H1 (cell line): ENCODE measurements around the gene CHAD. TPM values are rescaled to one million over a fixed set of nuclear protein-coding genes. Genes with fewer than 3 reads are reported as not detected.

Experiments used
- CTCF ChIA-PET: fragments of 300-600 bp; sonication (Branson Sonifier 250); formaldehyde crosslinking; loops from one replicate; lab custom pipeline; 2021; ENCODE audit not compliant: partially characterized antibody; lab: Charles Lee
- POLR2A ChIA-PET: fragments of 300-600 bp; sonication (Branson Sonifier 250); formaldehyde crosslinking; loops from one replicate; lab custom pipeline; 2021; ENCODE audit warnings: inconsistent platforms; ENCODE audit not compliant: partially characterized antibody; lab: Charles Lee
- DNase-seq, 2 experiments: peaks; one replicate each; pipeline versions ENCODE4 v3.0.0 to v3.0.0-alpha.2; 2010 to 2022; ENCODE audit warnings: low spot score in 2 of 2, low read depth in 1 of 2, mixed read lengths in 1 of 2
- FAIRE-seq: peaks from 2 replicates; lab custom pipeline; 2011; peaks lifted over from hg19 to GRCh38; lab: Jason Lieb, UNC
- H2AFZ ChIP-seq: 2 replicates; pipeline ENCODE4 v1.8.1; 2012; ENCODE audit warnings: low read length, inconsistent platforms
- H2AK5ac ChIP-seq: 2 replicates; pipeline ENCODE4 v1.6.1; 2013; ENCODE audit warnings: low read depth, low read length
- H2BK120ac ChIP-seq: replicated peaks from 2 replicates; pipeline ENCODE3; 2013; ENCODE audit warnings: low read depth, low read length, inconsistent platforms
- H2BK12ac ChIP-seq: 2 replicates; pipeline ENCODE4 v1.6.1; 2013; ENCODE audit warnings: low read depth, low read length
- H2BK15ac ChIP-seq: 2 replicates; pipeline ENCODE4 v1.6.1; 2013; ENCODE audit warnings: low read length
- H2BK20ac ChIP-seq: 2 replicates; pipeline ENCODE4 v1.6.1; 2013; ENCODE audit warnings: low read length
- H2BK5ac ChIP-seq: 2 replicates; pipeline ENCODE4 v1.6.1; 2013; ENCODE audit warnings: low read depth, low read length
- H3K14ac ChIP-seq: 2 replicates; pipeline ENCODE4 v1.6.1; 2013; ENCODE audit warnings: inconsistent platforms; ENCODE audit not compliant: insufficient read length
- H3K18ac ChIP-seq: 2 replicates; pipeline ENCODE4 v1.6.1; 2013; ENCODE audit warnings: low read length; ENCODE audit errors: extremely low read depth
- H3K23ac ChIP-seq: 2 replicates; pipeline ENCODE4 v1.6.1; 2013; ENCODE audit warnings: inconsistent platforms; ENCODE audit not compliant: insufficient read length
- H3K23me2 ChIP-seq: 2 replicates; pipeline ENCODE4 v1.6.1; 2013; ENCODE audit warnings: low read depth, low read length
- H3K27ac ChIP-seq: 2 replicates; pipeline ENCODE4 v1.6.1; 2011; ENCODE audit warnings: low read depth, low read length, inconsistent platforms
- H3K27me3 ChIP-seq, 4 experiments: replicated peaks in 1 of 4; 1 replicate in 1 of 4; 2 replicates in 3 of 4; pipeline versions ENCODE4 v1.6.1 to v1.8.1; 2011 to 2013; ENCODE audit warnings: low read length in 3 of 4, mild to moderate bottlenecking in 3 of 4, inconsistent platforms in 2 of 4, mixed read lengths in 2 of 4, moderate library complexity in 1 of 4; ENCODE audit not compliant: control insufficient read depth in 3 of 4, insufficient read depth in 3 of 4; ENCODE audit errors: extremely low read depth in 1 of 4
- H3K36me3 ChIP-seq, 4 experiments: 2 replicates each; pipeline versions ENCODE4 v1.6.1 to v1.8.1; 2011 to 2013; ENCODE audit warnings: mild to moderate bottlenecking in 4 of 4, low read length in 3 of 4, moderate library complexity in 2 of 4, control low read depth in 1 of 4, inconsistent platforms in 1 of 4; ENCODE audit not compliant: insufficient read depth in 4 of 4, control insufficient read depth in 2 of 4
- H3K4ac ChIP-seq: replicated peaks from 2 replicates; pipeline ENCODE3; 2013; ENCODE audit warnings: low read length, low read depth, mixed read lengths, inconsistent platforms; ENCODE audit not compliant: insufficient read length
- H3K4me1 ChIP-seq, 4 experiments: replicated peaks in 1 of 4; 1 replicate in 1 of 4; 2 replicates in 3 of 4; pipeline versions ENCODE4 v1.6.1 to v1.8.1; 2011 to 2013; ENCODE audit warnings: low read length in 3 of 4, inconsistent platforms in 2 of 4, mixed read lengths in 1 of 4; ENCODE audit not compliant: insufficient read depth in 4 of 4, control insufficient read depth in 3 of 4
- H3K4me2 ChIP-seq, 2 experiments: 2 replicates each; pipeline versions ENCODE4 v1.6.1 to v1.8.1; 2011 to 2013; ENCODE audit warnings: low read depth in 2 of 2, low read length in 2 of 2, control low read depth in 1 of 2, inconsistent platforms in 1 of 2, mild to moderate bottlenecking in 1 of 2; ENCODE audit not compliant: insufficient read depth in 1 of 2
- H3K4me3 ChIP-seq, 4 experiments: fragments of 200-600, 300-600 bp in 1 of 4; sonication (generic), shearing (Covaris generic), sonication (Bioruptor Twin) in 1 of 4; 2 replicates each; pipeline versions ENCODE4 v1.5.1 to v1.8.1; 2011 to 2016; ENCODE audit warnings: low read length in 4 of 4, low read depth in 3 of 4, control low read depth in 2 of 4, inconsistent platforms in 2 of 4, mild to moderate bottlenecking in 2 of 4, mixed read lengths in 1 of 4, moderate library complexity in 1 of 4; ENCODE audit not compliant: insufficient read depth in 2 of 4; ENCODE audit errors: extremely low read depth in 1 of 4
- H3K56ac ChIP-seq: replicated peaks from 2 replicates; pipeline ENCODE3; 2013; ENCODE audit warnings: low read depth, mild to moderate bottlenecking, mixed read lengths, low read length, inconsistent platforms; ENCODE audit not compliant: insufficient read length
- H3K79me1 ChIP-seq: 2 replicates; pipeline ENCODE4 v1.6.1; 2013; ENCODE audit warnings: low read depth, low read length, control low read depth
- H3K79me2 ChIP-seq, 2 experiments: 2 replicates each; pipeline versions ENCODE4 v1.6.1 to v1.8.1; 2012 to 2013; ENCODE audit warnings: low read length in 2 of 2, mild to moderate bottlenecking in 2 of 2, inconsistent platforms in 1 of 2; ENCODE audit not compliant: insufficient read depth in 2 of 2, control insufficient read depth in 1 of 2
- H3K9ac ChIP-seq, 4 experiments: replicated peaks in 1 of 4; 1 replicate in 1 of 4; 2 replicates in 3 of 4; pipeline versions ENCODE4 v1.6.1 to v1.8.1; 2011 to 2013; ENCODE audit warnings: low read depth in 3 of 4, low read length in 3 of 4, control low read depth in 2 of 4, mild to moderate bottlenecking in 2 of 4, moderate library complexity in 2 of 4, inconsistent platforms in 1 of 4; ENCODE audit errors: extremely low read depth in 1 of 4
- H3K9me3 ChIP-seq, 2 experiments: 2 replicates each; pipeline versions ENCODE4 v1.6.1 to v1.8.1; 2012 to 2013; ENCODE audit warnings: mild to moderate bottlenecking in 2 of 2, moderate library complexity in 2 of 2, control low read depth in 1 of 2, inconsistent platforms in 1 of 2, low read depth in 1 of 2, low read length in 1 of 2, mixed read lengths in 1 of 2; ENCODE audit not compliant: insufficient read depth in 2 of 2
- H4K20me1 ChIP-seq, 2 experiments: replicated peaks in 1 of 2; 2 replicates each; pipeline versions ENCODE3 to v1.8.1; 2011 to 2013; ENCODE audit warnings: inconsistent platforms in 2 of 2, low read length in 2 of 2, mild to moderate bottlenecking in 1 of 2; ENCODE audit not compliant: insufficient read depth in 2 of 2, control insufficient read depth in 1 of 2
- H4K5ac ChIP-seq: 2 replicates; pipeline ENCODE4 v1.6.1; 2013; ENCODE audit warnings: low read length, low read depth, mixed read lengths, inconsistent platforms; ENCODE audit not compliant: insufficient read length
- H4K8ac ChIP-seq: 2 replicates; pipeline ENCODE4 v1.8.0; 2013; ENCODE audit warnings: mild to moderate bottlenecking, moderate library complexity, low read length, inconsistent platforms; ENCODE audit not compliant: insufficient read depth; ENCODE audit errors: extremely low read depth
- H4K91ac ChIP-seq: replicated peaks from 2 replicates; pipeline ENCODE3; 2013; ENCODE audit warnings: low read length, mixed read lengths, inconsistent platforms; ENCODE audit not compliant: insufficient read length
- CTCF ChIP-seq, 3 experiments: IDR thresholded peaks; 1 replicate in 2 of 3; 2 replicates in 1 of 3; pipeline versions ENCODE4 v1.5.1 to v1.6.1; 2011; ENCODE audit warnings: low read length in 3 of 3, mild to moderate bottlenecking in 3 of 3, inconsistent platforms in 2 of 3, low read depth in 1 of 3, moderate library complexity in 1 of 3; ENCODE audit not compliant: insufficient read depth in 1 of 3; ENCODE audit errors: control extremely low read depth in 1 of 3
- JUN ChIP-seq: IDR thresholded peaks from 2 replicates; pipeline ENCODE4 v1.6.1; 2011; ENCODE audit warnings: low read depth, mild to moderate bottlenecking, improper control_type of control experiment, low read length
- NANOG ChIP-seq: IDR thresholded peaks from 2 replicates; pipeline ENCODE4 v1.6.1; 2011; ENCODE audit warnings: low read length, low read depth, mild to moderate bottlenecking, inconsistent platforms; ENCODE audit not compliant: insufficient read depth, poor library complexity, severe bottlenecking
- POLR2AphosphoS5 ChIP-seq: IDR thresholded peaks from 2 replicates; pipeline ENCODE4 v1.6.1; 2011; ENCODE audit warnings: low read depth, low read length
- RAD21 ChIP-seq, 2 experiments: IDR thresholded peaks in 1 of 2; conservative IDR thresholded peaks in 1 of 2; 2 replicates each; pipeline ENCODE4 v1.6.1; 2011; ENCODE audit warnings: low read depth in 2 of 2, low read length in 2 of 2, improper control_type of control experiment in 1 of 2, inconsistent platforms in 1 of 2, mild to moderate bottlenecking in 1 of 2, moderate library complexity in 1 of 2
- WGBS, 2 experiments: shearing (Covaris generic) in 1 of 2; methylation state at CpG; one replicate each; pipeline versions ENCODE4 v1.1.6 to v1.1.7; 2013 to 2015; ENCODE audit warnings: low lambda C conversion rate in 2 of 2, mixed read lengths in 2 of 2, inconsistent platforms in 1 of 2, low coverage in 1 of 2, missing lambda C conversion rate in 1 of 2; ENCODE audit not compliant: insufficient replicate concordance in 2 of 2, insufficient coverage in 1 of 2, insufficient read length in 1 of 2; ENCODE audit errors: extremely low coverage in 1 of 2, missing lambda C conversion rate in 1 of 2; 5-methylcytosine and 5-hydroxymethylcytosine counted together
- polyA plus RNA-seq, 7 experiments: library from polyadenylated mRNA; depleted of rRNA in 3 of 7; stranded (reverse) in 5 of 7; unstranded in 2 of 7; fragments of >200 nt in 5 of 7; fragments of 200-250 nt in 2 of 7; gene quantifications; 1 replicate in 5 of 7; 2 replicates in 1 of 7; 4 replicates in 1 of 7; pipeline versions ENCODE4 v1.2.1 to v1.2.3, GENCODE V29; 2011 to 2013; ENCODE audit warnings: missing spikeins in 2 of 7, mixed read lengths in 2 of 7
- total RNA-seq: library from RNA; stranded (reverse); fragmentation: NEBNext Ultra II Directional; extraction: Animal tissue kit (Norgen Biotek cat#: 25700); gene quantifications from 2 replicates; pipeline ENCODE4 v1.2.1, GENCODE V29; 2021

The CHAD gene
- total and polyA plus RNA-seq, 2 of the 8 experiments (the other 6 are each of a cell fraction or from before 2014, with no cell fraction given): 0.03 TPM; not detected in 1

GRCh38 chr17:50469208-50469605 lies 527 bp upstream of the CHAD start:
- Histone ChIP-seq H4K5ac (no peak overlapping the region), H3K9me3 (no peaks in the 10 kb centered on the region), H3K36me3 (no peaks in the 10 kb centered on the region), H2BK20ac (no peak overlapping the region), H3K4ac (no peak overlapping the region), H4K8ac (no peak overlapping the region), H3K14ac (no peak overlapping the region), H2BK5ac (no peak overlapping the region), H3K4me2 (peak overlapping the region; percentile 75 to 90), H4K20me1 (peaks cover 0 to 9% of the 10 kb centered on the region in 2 experiments), H3K27me3 (peaks cover 8 to 39% (median 27%) of the 10 kb centered on the region in 4 experiments; a peak in 6 of 7 replicates), H3K79me1 (no peaks in the 10 kb centered on the region), H3K4me1 (peaks cover 0 to 17% (median 7%) of the 10 kb centered on the region in 4 experiments; a peak in 6 of 7 replicates), H3K23me2 (peaks cover 7% of the 10 kb centered on the region; the same call in 1 of the 2 replicates), H3K56ac (no peak overlapping the region), H3K79me2 (no peaks in the 10 kb centered on the region), H2AFZ (no peak overlapping the region), H2BK120ac (no peak overlapping the region), H4K91ac (no peak overlapping the region), H3K18ac (no peak overlapping the region), H2AK5ac (no peak overlapping the region), H3K9ac (no peak overlapping the region), H3K27ac (no peak overlapping the region), H2BK12ac (no peak overlapping the region), H2BK15ac (no peak overlapping the region), H3K4me3 (peak overlapping the region; percentile 27 to 62 (median 35); a peak in 6 of 8 replicates), H3K23ac (no peak overlapping the region)
- FAIRE-seq: no peak
- DNase-seq: no peak
- CTCF ChIA-PET: interaction anchor here (0.9 to 8.8 kb wide), 3 partner anchors 72 to 157 kb away, joined by 4 to 49 read pairs (median 5); partner anchors contain the start of gene LRRC59
- POLR2A ChIA-PET: interaction anchor here (1.0 to 2.4 kb wide), 2 partner anchors 10 to 100 kb away, joined by 3 to 10 read pairs; partner anchors contain the start of gene RSAD1
- WGBS, 2 experiments: 4% methylated on average over 19 of the region's 37 CpGs; no CpG with 5 or more reads in 1 of the 2 experiments
- TF ChIP-seq RAD21 (IDR thresholded peaks at IDR 0.05 in 1 of 2, conservative IDR thresholded peaks at IDR 0.05 in 1 of 2; ENCODE audit: low read depth in 2 of 2, low read length in 2 of 2): no peak
- no peak for TF ChIP-seq JUN
- no peak for TF ChIP-seq NANOG
- TF ChIP-seq POLR2AphosphoS5: no peak
- no peak for TF ChIP-seq CTCF (IDR thresholded peaks at IDR 0.05; ENCODE audit: control extremely low read depth in 1 of 3, insufficient read depth in 1 of 3, low read depth in 1 of 3, low read length in 3 of 3)
